Measurements from ENCODE around the gene APOA4.
"Not testable (repeated sequence)": the region's sequence is repeated elsewhere in the genome, so short reads cannot be mapped to it uniquely, and the experiment has no call there.

The APOA4 gene

GRCh38 chr11:116801662-116802061 is 21.4 kb downstream of the APOA4 start:
- DNase-seq (ENCODE audit: low spot score), result not testable (repeated sequence)

GRCh38 chr11:116800610-116801009 is 22.5 kb downstream of the APOA4 start:
- DNase-seq (ENCODE audit: low spot score), result no peak

- no peak for DNase-seq (ENCODE audit: low spot score)
These were observed 24.7 kb downstream of the APOA4 start for GRCh38 chr11:116798368-116798767.

GRCh38 chr11:116797816-116798215 is 25.3 kb downstream of the APOA4 start:
- DNase-seq (ENCODE audit: low spot score), result no peak

- DNase-seq (ENCODE audit: low spot score), result no peak
These were observed 26.6 kb downstream of the APOA4 start for GRCh38 chr11:116796548-116796947.

- DNase-seq (ENCODE audit: low spot score), result no peak
These were observed 28.3 kb downstream of the APOA4 start for GRCh38 chr11:116794851-116795250.

GRCh38 chr11:116793772-116794097 is 29.4 kb downstream of the APOA4 start:
- no peak for DNase-seq (ENCODE audit: low spot score)

GRCh38 chr11:116792869-116793771 is 30.0 kb downstream of the APOA4 start:
- DNase-seq (ENCODE audit: low spot score), result no peak

GRCh38 chr11:116792144-116792868 is 30.8 kb downstream of the APOA4 start:
- DNase-seq (ENCODE audit: low spot score), result no peak

GRCh38 chr11:116791813-116792143 is 31.3 kb downstream of the APOA4 start, which contains the start of gene APOA5:
APOA5 (minus strand) TSS chr11:116791879; CDS start chr11:116791860, 19 bp downstream.
- no peak for DNase-seq (ENCODE audit: low spot score)

- peak; percentile 57 for DNase-seq (ENCODE audit: low spot score)
These were observed 31.9 kb downstream of the APOA4 start for GRCh38 chr11:116791002-116791812.

GRCh38 chr11:116790167-116791001 is 32.7 kb downstream of the APOA4 start:
- DNase-seq (ENCODE audit: low spot score), result no peak

- no peak for DNase-seq (ENCODE audit: low spot score)
These were observed 34.1 kb downstream of the APOA4 start for GRCh38 chr11:116788975-116789374.

GRCh38 chr11:116788534-116788933 is 34.6 kb downstream of the APOA4 start:
- DNase-seq (ENCODE audit: low spot score), result no peak

GRCh38 chr11:116787786-116788486 is 35.2 kb downstream of the APOA4 start, which contains the start of gene ZPR1:
ZPR1 (minus strand) TSS chr11:116788023; CDS start chr11:116787990, 33 bp downstream.
- DNase-seq (ENCODE audit: low spot score), result peak; percentile 70

GRCh38 chr11:116787436-116787785 is 35.7 kb downstream of the APOA4 start:
- no peak for DNase-seq (ENCODE audit: low spot score)

- no peak for DNase-seq (ENCODE audit: low spot score)
These were observed 36.1 kb downstream of the APOA4 start for GRCh38 chr11:116786966-116787365.

GRCh38 chr11:116786326-116786725 is 36.8 kb downstream of the APOA4 start:
- no peak for DNase-seq (ENCODE audit: low spot score)

GRCh38 chr11:116782728-116783127 is 40.4 kb downstream of the APOA4 start:
- no peak for DNase-seq (ENCODE audit: low spot score)

- DNase-seq (ENCODE audit: low spot score), result no peak
These were observed 44.5 kb downstream of the APOA4 start for GRCh38 chr11:116778556-116778955.

- no peak for DNase-seq (ENCODE audit: low spot score)
These were observed 46.0 kb downstream of the APOA4 start for GRCh38 chr11:116777056-116777455.
